Neutrophil (primary cell): ENCODE data around the gene RNF149.

ENCODE experiments used
- H3K27ac ChIP-seq: fragments of 200-600 bp; sonication (generic); 2 replicates; pipeline ENCODE4 v1.5.1; 2016; ENCODE audit warnings: mild to moderate bottlenecking, moderate library complexity
- H3K27me3 ChIP-seq: fragments of 200-600 bp; sonication (generic); 2 replicates; pipeline ENCODE4 v1.6.0; 2016; ENCODE audit warnings: mild to moderate bottlenecking
- H3K36me3 ChIP-seq: fragments of 200-600 bp; sonication (generic); 2 replicates; pipeline ENCODE4 v1.5.1; 2017
- H3K4me1 ChIP-seq, 2 experiments: fragments of 200-600 bp in 1 of 2; sonication (generic) in 1 of 2; 1 replicate in 1 of 2; 2 replicates in 1 of 2; pipeline versions ENCODE4 v1.5.1 to v1.6.1; 2013 to 2016; ENCODE audit warnings: low read depth in 1 of 2, low read length in 1 of 2, mild to moderate bottlenecking in 1 of 2, moderate library complexity in 1 of 2; ENCODE audit not compliant: control insufficient read depth in 1 of 2, insufficient read depth in 1 of 2
- H3K4me3 ChIP-seq, 2 experiments: fragments of 200-600 bp in 1 of 2; sonication (generic) in 1 of 2; 1 replicate in 1 of 2; 2 replicates in 1 of 2; pipeline ENCODE4 v1.5.1; 2013 to 2016; ENCODE audit warnings: low read depth in 1 of 2, low read length in 1 of 2, mild to moderate bottlenecking in 1 of 2, moderate library complexity in 1 of 2
- H3K9me3 ChIP-seq: fragments of 200-600 bp; sonication (generic); 2 replicates; pipeline ENCODE4 v1.5.1; 2016
- TF ChIP-seq, protein P1 (sequence below): fragments of 200-600 bp; sonication (generic); IDR thresholded peaks from 2 replicates; pipeline ENCODE4 v1.5.1; 2016; ENCODE audit warnings: antibody characterized with exemption

RNF149 gene

DNA sequence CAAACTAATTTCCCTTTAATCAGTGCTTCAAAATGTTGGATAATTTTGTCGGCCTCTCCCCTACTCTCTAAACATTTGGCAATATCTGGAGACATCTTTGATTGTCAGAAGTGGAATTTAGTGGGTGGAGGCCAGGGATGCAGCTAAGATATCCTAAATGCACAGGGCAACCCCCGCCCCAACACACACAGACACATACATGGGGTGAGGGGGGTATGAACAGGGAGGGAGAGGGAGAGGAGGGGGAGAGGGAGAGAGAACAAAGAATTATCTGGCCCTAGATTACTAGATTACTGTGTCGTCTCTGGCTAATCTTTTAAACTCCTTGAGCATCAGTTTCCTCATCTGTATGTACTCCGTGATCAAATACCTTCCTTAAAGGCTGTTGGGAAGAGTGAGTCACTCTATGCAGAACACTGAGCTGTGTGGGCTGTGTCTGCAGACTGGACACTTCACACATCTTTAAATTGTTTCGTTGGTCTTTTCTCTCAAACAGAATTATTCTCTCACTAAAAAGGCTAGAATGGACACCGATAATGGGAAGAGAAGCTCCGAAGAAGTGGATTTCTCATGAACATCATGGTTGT lies 2.9 kb downstream of the RNF149 start:
- TF ChIP-seq, protein P1, sequence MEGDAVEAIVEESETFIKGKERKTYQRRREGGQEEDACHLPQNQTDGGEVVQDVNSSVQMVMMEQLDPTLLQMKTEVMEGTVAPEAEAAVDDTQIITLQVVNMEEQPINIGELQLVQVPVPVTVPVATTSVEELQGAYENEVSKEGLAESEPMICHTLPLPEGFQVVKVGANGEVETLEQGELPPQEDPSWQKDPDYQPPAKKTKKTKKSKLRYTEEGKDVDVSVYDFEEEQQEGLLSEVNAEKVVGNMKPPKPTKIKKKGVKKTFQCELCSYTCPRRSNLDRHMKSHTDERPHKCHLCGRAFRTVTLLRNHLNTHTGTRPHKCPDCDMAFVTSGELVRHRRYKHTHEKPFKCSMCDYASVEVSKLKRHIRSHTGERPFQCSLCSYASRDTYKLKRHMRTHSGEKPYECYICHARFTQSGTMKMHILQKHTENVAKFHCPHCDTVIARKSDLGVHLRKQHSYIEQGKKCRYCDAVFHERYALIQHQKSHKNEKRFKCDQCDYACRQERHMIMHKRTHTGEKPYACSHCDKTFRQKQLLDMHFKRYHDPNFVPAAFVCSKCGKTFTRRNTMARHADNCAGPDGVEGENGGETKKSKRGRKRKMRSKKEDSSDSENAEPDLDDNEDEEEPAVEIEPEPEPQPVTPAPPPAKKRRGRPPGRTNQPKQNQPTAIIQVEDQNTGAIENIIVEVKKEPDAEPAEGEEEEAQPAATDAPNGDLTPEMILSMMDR, result no peak

GRCh38 chr2:101305035-101305434 lies 3.5 kb downstream of the RNF149 start:
- Histone ChIP-seq H3K27me3 (no peaks in the 10 kb centered on the region), H3K27ac (peak overlapping the region; percentile 100), H3K36me3 (peaks cover 59% of the 10 kb centered on the region), H3K9me3 (no peaks in the 10 kb centered on the region), H3K4me3 (peak overlapping the region; percentile 99 to 100), H3K4me1 (peaks cover 78 to 80% of the 10 kb centered on the region in 2 experiments)
- TF ChIP-seq, protein P1, result no peak

More for the DNA sequence above, 2.9 kb downstream of the RNF149 start:
- Histone ChIP-seq H3K4me1 (peaks cover 78 to 80% of the 10 kb centered on the region in 2 experiments), H3K36me3 (peaks cover 54% of the 10 kb centered on the region), H3K4me3 (peak overlapping the region; percentile 99 to 100), H3K27ac (peak overlapping the region; percentile 100), H3K27me3 (no peaks in the 10 kb centered on the region), H3K9me3 (no peaks in the 10 kb centered on the region)

DNA sequence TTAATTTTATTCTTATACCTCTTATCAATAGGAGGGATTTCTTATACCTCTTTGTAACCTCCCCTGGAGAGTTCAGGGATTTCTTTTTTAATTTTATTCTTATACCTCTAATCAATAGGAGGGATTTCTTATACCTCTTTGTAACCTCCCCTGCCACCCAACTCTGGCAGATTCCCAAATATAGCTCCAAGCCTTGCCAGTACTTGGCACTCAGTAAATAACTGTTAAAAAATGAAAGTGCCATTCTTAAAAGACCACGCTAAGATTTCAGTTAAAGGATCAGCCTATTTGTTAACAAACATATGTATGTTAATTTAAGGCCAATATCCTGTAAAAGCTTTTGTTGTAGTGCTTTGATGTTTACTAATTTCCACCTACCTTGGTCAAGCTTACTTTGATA lies 4.8 kb downstream of the RNF149 start:
- H3K27ac ChIP-seq, result peak overlapping the region; percentile 100
- TF ChIP-seq, protein P1, result no peak
- H3K9me3 ChIP-seq, result no peaks in the 10 kb centered on the region
- no peaks in the 10 kb centered on the region for H3K27me3 ChIP-seq
- peak overlapping the region; percentile 99 to 100 for H3K4me3 ChIP-seq
- peaks cover 73% of the 10 kb centered on the region for H3K36me3 ChIP-seq
- peaks cover 78 to 80% of the 10 kb centered on the region in 2 experiments for H3K4me1 ChIP-seq

DNA sequence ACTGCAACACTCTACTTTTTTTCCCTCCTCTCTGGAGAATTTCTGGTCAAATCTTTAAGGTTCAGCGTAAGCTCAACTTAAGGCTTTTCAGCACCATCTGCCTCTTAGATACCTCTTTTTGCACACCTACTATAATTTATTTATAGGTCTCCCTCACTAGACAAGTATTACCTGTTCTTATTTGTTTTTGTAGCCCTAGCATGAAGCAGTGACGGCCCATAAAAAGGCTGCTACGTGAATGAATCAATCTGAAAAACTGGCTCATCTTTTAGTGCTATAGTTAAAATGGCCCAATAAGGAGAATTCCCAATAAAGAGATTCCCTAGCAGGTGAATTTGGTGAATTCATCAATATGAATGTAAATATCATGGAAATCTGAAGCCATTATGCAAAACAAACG lies 6.5 kb downstream of the RNF149 start:
- Histone ChIP-seq H3K4me3 (peak overlapping the region; percentile 99 to 100), H3K36me3 (peaks cover 89% of the 10 kb centered on the region), H3K27me3 (no peaks in the 10 kb centered on the region), H3K9me3 (no peaks in the 10 kb centered on the region), H3K4me1 (peaks cover 89 to 96% of the 10 kb centered on the region in 2 experiments), H3K27ac (peak overlapping the region; percentile 100)
- TF ChIP-seq, protein P1, result no peak

- Histone ChIP-seq H3K27ac (peak overlapping the region; percentile 100), H3K9me3 (no peaks in the 10 kb centered on the region), H3K27me3 (no peaks in the 10 kb centered on the region), H3K4me3 (peak overlapping the region; percentile 99 to 100), H3K4me1 (peaks cover 99% of the 10 kb centered on the region in 2 experiments), H3K36me3 (peaks cover 85% of the 10 kb centered on the region)
- TF ChIP-seq, protein P1, result no peak
Measured at GRCh38 chr2:101300836-101301235, 7.7 kb downstream of the RNF149 start.
